ENCODE results near the gene SNX7. TPM values are rescaled to one million over a fixed set of nuclear protein-coding genes. Genes with fewer than 3 reads are reported as not detected.

The SNX7 gene
- polyA plus RNA-seq, 2 of the 4 experiments (the other 2 are of a cell fraction) = 29.5 to 45.1 TPM

GRCh38 chr1:98737835-98738234 is 76.3 kb downstream of the SNX7 start:
- ChIA-PET POLR2A (no interaction called here), CTCF (interaction anchor here (0.6 kb wide), 1 partner anchor 10 kb away, joined by 5 read pairs; no protein-coding TSS in a partner anchor)
- DNase-seq (ENCODE audit: low read depth in 1 of 2, low spot score in 1 of 2) (no peak), ATAC-seq (no peak), FAIRE-seq (no peak)
- Histone ChIP-seq H3K27ac (no peak overlapping the region), H3K4me1 (peaks cover 10% of the 10 kb centered on the region; the same call in 2 of the 3 replicates), H3K4me3 (no peak overlapping the region), H3K9me3 (no peaks in the 10 kb centered on the region), H3K4me2 (no peak overlapping the region)
- no peak for TF ChIP-seq POLR2AphosphoS2 (conservative IDR thresholded peaks at IDR 0.05; ENCODE audit: low read length)
- no peak for TF ChIP-seq HOXA7 (CRISPR knock-in tag; IDR thresholded peaks at IDR 0.05)
- TF ChIP-seq RNF2 (IDR thresholded peaks at IDR 0.05; ENCODE audit: borderline replicate concordance, low read depth) = no peak

- ChIA-PET POLR2A (no interaction called here), CTCF (no interaction called here)
- H3K4me3 ChIP-seq = no peak overlapping the region
- TF ChIP-seq CHD2 (IDR thresholded peaks at IDR 0.05; ENCODE audit: low read length, partially characterized antibody) = no peak
- no peak for TF ChIP-seq ZC3H11A (IDR thresholded peaks at IDR 0.05)
- no peak for TF ChIP-seq EHF (CRISPR knock-in tag; IDR thresholded peaks at IDR 0.05)
- no peak for TF ChIP-seq CBX2 (IDR thresholded peaks at IDR 0.05; ENCODE audit: borderline replicate concordance, low read depth)
- TF ChIP-seq NFE2L2 (conservative IDR thresholded peaks at IDR 0.05; ENCODE audit: low read length) = no peak
- TF ChIP-seq SMC3 (IDR thresholded peaks at IDR 0.05) = no peak
- no peak for TF ChIP-seq TFCP2L1 (CRISPR knock-in tag; IDR thresholded peaks at IDR 0.05)
- no peak for TF ChIP-seq EP300 (IDR thresholded peaks at IDR 0.05)
- TF ChIP-seq RNF2 (IDR thresholded peaks at IDR 0.05; ENCODE audit: borderline replicate concordance, low read depth) = no peak
- TF ChIP-seq FOXS1 (CRISPR knock-in tag; IDR thresholded peaks at IDR 0.05) = no peak
- TF ChIP-seq USF2 (IDR thresholded peaks at IDR 0.05) = no peak
- no peak for TF ChIP-seq KDM5A (IDR thresholded peaks at IDR 0.05)
- TF ChIP-seq NPAS2 (CRISPR knock-in tag; IDR thresholded peaks at IDR 0.05; ENCODE audit: borderline replicate concordance) = no peak
- TF ChIP-seq MYC (IDR thresholded peaks at IDR 0.05; ENCODE audit: borderline replicate concordance, low read length) = no peak
- no peak for TF ChIP-seq MAZ (IDR thresholded peaks at IDR 0.05; ENCODE audit: borderline replicate concordance, low read depth, low read length)
- no peak for TF ChIP-seq CHD4 (IDR thresholded peaks at IDR 0.05; ENCODE audit: borderline replicate concordance)
- TF ChIP-seq ZNF302 (CRISPR knock-in tag; IDR thresholded peaks at IDR 0.05) = no peak
- TF ChIP-seq POLR2AphosphoS2 (conservative IDR thresholded peaks at IDR 0.05; ENCODE audit: low read length) = no peak
- TF ChIP-seq BCL3 (IDR thresholded peaks at IDR 0.05) = no peak
- TF ChIP-seq ATOH8 (CRISPR knock-in tag; IDR thresholded peaks at IDR 0.05; ENCODE audit: low read depth) = no peak
- no peaks in the 10 kb centered on the region for H3K9me3 ChIP-seq
- DNase-seq (ENCODE audit: low read depth in 1 of 2, low spot score in 1 of 2) (no peak), FAIRE-seq (no peak), ATAC-seq (no peak)
- no peak overlapping the region for H3K27ac ChIP-seq
- H3K4me2 ChIP-seq = no peak overlapping the region
- no peaks in the 10 kb centered on the region for H3K4me1 ChIP-seq
- 94% methylated on average over 1 of the region's 1 CpG for WGBS (ENCODE audit: missing lambda C conversion rate)
These were observed 78.2 kb downstream of the SNX7 start for GRCh38 chr1:98739762-98740161.

GRCh38 chr1:98741164-98741563 is 79.6 kb downstream of the SNX7 start:
- Histone ChIP-seq H3K27ac (no peak overlapping the region), H3K4me1 (no peaks in the 10 kb centered on the region), H3K4me2 (no peak overlapping the region), H3K4me3 (no peak overlapping the region), H3K9me3 (no peaks in the 10 kb centered on the region)
- no peak for ATAC-seq
- WGBS (ENCODE audit: missing lambda C conversion rate) = 42% methylated on average over 1 of the region's 1 CpG
- DNase-seq (ENCODE audit: low read depth in 1 of 2, low spot score in 1 of 2) = no peak
- POLR2A ChIA-PET = no interaction called here
- CTCF ChIA-PET = interaction anchor here (1.4 kb wide), 1 partner anchor 20 kb away, joined by 3 read pairs; no protein-coding TSS in a partner anchor
- FAIRE-seq = no peak
- no peak for TF ChIP-seq ZC3H11A (IDR thresholded peaks at IDR 0.05)
- TF ChIP-seq RARB (CRISPR knock-in tag; IDR thresholded peaks at IDR 0.05) = no peak
- TF ChIP-seq FOSL2 (IDR thresholded peaks at IDR 0.05) = no peak
- no peak for TF ChIP-seq FOSL2 (CRISPR knock-in tag; IDR thresholded peaks at IDR 0.05)
- no peak for TF ChIP-seq SREBF2 (IDR thresholded peaks at IDR 0.05)
- no peak for TF ChIP-seq GATA3 (IDR thresholded peaks at IDR 0.05; ENCODE audit: borderline replicate concordance)
- no peak for TF ChIP-seq ATOH8 (CRISPR knock-in tag; IDR thresholded peaks at IDR 0.05; ENCODE audit: low read depth)
- no peak for TF ChIP-seq ELK1 (IDR thresholded peaks at IDR 0.05; ENCODE audit: low read depth, low read length)
- no peak for TF ChIP-seq MAZ (IDR thresholded peaks at IDR 0.05; ENCODE audit: borderline replicate concordance, low read depth, low read length)
- TF ChIP-seq MAFK (IDR thresholded peaks at IDR 0.05; ENCODE audit: partially characterized antibody) = no peak
- no peak for TF ChIP-seq HMGXB4 (CRISPR knock-in tag; IDR thresholded peaks at IDR 0.05; ENCODE audit: borderline replicate concordance)
- TF ChIP-seq BHLHE40 (IDR thresholded peaks at IDR 0.05; ENCODE audit: low read depth, low read length) = no peak

All from A549 (cell line).